Colon (tissue), 2 donors: Measurements from ENCODE around the gene TAF3.

Source experiments
- FAIRE-seq: peaks from 2 replicates; lab custom pipeline; 2012; peaks lifted over from hg19 to GRCh38; lab: Jason Lieb, UNC
- donor health status: control.
- donor health status: control.

The TAF3 gene

DNA sequence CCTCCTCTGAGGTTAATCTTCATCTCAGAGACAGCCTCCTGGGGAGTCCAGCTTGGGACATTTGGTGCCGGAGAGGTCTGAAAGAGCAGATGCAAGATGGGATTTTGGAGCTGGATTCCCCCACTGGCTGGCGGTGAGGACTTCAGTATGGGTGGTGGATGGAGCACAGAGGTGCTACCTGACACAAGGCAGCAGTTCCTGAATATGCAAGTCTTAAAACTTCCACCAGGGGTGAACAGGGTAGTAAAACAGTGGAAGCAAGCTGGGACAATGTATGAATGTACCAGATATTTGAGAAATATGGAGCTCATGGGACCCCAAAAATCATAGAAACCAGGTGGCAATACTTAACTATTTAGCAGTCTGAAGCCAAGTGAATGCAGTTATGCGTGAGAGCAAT lies 4.8 kb upstream of the TAF3 start:
- FAIRE-seq: no peak

GRCh38 chr10:7817576-7817975 lies 729 bp upstream of the TAF3 start:
- no peak for FAIRE-seq

DNA sequence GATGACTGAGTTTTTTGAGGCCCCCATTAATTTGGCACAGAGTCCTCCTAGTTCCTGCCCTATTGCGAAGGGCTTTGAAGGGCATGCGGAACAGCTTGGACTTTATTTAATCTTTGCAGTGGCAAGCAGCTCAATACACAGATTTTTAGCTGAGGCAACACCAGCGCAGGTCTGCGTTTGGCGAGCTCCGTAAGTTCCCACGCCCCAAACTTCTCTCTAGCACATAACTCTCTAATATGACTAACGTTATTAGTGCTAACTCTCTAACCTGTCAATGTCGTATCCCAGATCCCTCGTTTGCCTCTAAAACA lies 366 bp upstream of the TAF3 start:
- no peak for FAIRE-seq

DNA sequence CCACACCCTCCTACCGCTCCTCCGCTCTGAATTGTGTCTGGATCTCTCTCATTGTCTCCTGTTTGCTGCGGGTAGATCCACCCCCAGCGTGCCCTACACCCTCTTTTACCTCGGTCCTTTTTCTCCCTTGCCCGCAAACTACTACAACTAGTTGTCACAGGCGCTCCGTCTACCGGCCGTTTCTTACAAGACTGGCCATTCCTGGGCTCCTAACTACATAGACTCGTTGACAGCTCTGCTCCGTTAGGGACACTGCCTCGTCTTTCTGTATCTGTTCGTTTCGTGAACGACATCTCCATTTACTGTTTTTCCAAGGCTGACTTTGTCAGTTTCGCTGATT lies 786 bp downstream of the TAF3 start:
- FAIRE-seq: no peak

GRCh38 chr10:7824251-7824650 lies 5.9 kb downstream of the TAF3 start:
- FAIRE-seq: no peak

- FAIRE-seq: no peak
Observed at GRCh38 chr10:7826971-7827370, 8.7 kb downstream of the TAF3 start.

- FAIRE-seq: no peak
Observed at GRCh38 chr10:7829289-7829834, 11.1 kb downstream of the TAF3 start.

GRCh38 chr10:7832060-7832459 lies 13.8 kb downstream of the TAF3 start:
- FAIRE-seq: no peak

- FAIRE-seq: no peak
Observed at GRCh38 chr10:7833210-7833609, 14.9 kb downstream of the TAF3 start.

DNA sequence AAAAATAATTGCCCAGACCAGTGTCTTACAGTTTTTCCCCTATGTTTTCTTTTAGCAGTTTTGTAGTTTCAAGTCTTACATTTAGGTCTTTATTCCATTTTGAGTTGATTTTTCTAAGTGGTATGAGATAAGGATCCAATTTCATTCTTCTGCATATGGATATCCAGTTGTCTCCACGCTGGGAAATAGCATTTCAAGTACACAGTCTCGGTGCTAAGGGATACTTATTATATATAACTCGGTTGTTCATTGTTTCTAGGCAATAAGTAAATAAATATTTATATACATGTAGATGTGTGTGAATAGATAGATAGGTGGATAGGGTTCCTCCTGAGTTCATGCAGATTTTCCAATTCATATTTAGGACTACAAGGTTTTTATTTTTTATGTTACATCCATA lies 16.0 kb downstream of the TAF3 start:
- no peak for FAIRE-seq

DNA sequence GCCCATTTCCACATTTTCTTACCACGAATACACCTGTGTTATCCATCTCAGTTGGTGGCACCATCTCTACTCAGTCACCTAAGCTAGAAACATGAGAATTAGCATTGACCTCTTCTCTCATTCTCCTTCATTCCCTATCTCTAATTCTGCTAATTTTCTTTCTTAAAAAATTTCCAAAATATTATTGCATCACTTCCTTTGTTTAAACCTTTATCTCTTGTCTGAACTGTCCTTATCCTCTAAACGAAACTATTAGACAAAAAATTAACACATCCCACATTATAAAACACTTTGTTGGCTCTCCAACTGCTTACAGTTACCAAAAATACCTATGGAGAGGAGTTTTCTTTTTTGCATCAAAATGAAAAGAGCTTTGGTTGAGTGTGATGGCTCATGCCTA lies 18.3 kb downstream of the TAF3 start:
- FAIRE-seq: no peak

DNA sequence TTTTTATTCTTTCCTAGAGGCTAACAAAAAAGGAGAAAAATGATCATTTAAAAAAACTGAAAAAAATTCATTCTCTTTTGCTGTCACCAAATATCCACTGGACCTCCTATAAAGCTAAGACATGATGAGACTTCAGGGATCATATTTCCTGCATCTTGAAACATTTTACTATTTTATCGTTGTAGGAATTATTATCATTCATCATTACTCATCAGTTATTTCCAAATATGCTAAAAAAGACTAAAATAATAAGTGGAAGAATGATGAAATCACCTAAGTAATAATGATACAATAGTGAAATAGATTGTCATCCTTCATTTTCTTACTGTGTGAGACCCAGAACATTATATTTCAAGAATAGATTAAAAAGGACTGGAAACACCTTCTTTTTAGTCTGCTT lies 28.3 kb downstream of the TAF3 start:
- FAIRE-seq: no peak

GRCh38 chr10:7853226-7853842 lies 35.0 kb downstream of the TAF3 start:
- no peak for FAIRE-seq

DNA sequence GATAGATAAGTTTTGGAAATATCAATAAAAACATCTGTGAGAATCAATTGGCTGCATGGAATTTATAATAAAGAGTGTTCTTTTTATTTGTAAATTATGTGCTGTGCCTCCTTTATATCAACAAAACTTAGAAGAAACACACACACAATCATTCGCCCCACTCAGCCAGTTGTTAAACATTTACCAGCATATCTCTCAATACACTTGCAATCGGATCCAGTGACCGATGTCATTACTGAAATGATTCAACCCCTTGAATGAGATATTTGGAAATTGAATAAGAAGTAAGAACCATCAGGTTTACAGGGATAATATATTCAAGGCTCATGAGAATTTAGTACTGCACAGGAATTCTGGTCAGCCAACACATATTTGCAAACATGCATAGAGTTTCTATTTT lies 35.6 kb downstream of the TAF3 start:
- FAIRE-seq: no peak

- FAIRE-seq: no peak
Observed at GRCh38 chr10:7855205-7855604, 36.9 kb downstream of the TAF3 start.

DNA sequence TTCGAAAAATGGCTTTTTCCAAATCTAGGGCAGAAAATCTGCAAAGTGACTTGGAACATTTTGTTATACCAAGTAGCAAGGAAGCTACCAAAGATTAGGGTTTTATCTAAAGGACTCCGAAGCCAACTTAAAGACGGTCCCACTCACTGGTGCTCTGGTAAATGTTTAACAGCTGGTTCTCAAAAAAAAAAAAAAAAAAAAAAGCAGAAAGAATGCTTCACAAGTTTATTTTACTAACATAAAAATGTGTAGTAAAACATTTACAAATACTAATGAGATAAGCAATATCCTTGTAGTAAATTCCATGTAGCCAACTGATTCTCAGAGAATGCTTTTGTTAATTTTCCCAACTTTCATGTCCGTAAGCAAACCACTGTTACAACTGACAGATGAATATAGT lies 38.4 kb downstream of the TAF3 start:
- no peak for FAIRE-seq

GRCh38 chr10:7857262-7857661 lies 39.0 kb downstream of the TAF3 start:
- FAIRE-seq: no peak

DNA sequence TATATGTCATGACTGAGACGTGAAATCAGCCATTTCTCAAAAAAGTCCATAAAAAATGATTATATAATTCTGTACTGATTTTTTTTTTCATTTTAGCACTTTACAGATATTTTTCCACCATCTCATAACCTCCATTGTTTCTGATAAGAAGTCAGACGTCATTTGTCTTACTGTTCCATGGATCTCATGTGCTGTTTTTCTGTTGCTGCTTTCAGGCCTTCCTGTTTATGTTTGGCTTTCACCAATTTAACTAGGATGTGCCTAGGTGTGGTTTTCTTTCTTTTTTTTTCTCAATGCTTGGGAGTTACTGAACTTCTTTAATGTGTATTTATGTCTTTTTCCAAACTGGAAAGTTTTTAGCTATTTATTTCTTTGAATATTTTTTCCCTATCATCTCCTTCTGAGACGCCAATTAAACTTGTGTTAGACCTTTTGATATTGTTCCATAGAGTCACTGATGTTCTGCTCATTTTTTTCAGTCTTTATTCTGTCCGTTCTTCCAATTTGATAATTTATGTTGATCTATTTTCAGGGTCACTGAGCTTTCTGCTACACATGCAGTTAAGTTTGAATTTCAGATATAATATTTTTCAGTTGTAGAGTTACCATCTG lies 43.3 kb downstream of the TAF3 start:
- FAIRE-seq: no peak

DNA sequence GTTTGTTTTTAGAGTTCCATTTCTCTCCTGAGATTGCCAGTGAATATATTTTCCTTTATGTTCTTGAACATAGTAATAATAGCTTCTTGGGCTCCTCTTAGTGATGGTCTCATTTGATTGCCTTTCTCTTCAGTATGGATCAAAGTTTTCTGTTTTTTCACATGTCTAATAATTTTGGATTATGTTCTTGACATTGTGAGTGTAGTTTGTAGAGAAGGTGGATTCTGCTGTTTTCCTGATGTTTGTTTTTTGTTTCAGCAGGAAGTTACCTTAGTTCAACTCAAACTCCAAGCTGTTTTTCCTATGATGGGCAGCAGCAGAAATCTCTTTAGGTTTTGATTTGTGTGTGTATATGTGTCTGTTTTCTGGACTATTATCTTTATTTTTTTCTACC lies 43.8 kb downstream of the TAF3 start:
- FAIRE-seq: no peak

DNA sequence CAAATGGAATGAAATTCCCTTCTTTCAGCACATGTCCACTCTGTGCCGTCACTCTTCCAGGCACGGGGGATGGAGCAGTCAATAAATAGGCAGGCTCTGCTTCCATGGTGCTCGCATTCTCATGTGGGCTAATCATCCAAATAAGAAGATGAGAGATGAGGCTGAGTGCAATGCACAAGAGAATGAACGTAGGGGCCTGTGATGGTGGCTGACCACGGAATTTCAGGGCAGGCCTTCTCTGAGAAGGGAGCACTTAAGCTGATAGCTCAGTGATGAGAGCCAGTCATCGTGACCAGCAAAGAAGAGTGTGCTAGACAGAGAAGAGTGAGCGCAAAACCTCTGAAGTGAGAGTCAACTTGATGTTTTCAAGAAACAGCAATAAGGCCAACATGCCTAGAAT lies 47.9 kb downstream of the TAF3 start:
- no peak for FAIRE-seq

- peak; percentile 92 for FAIRE-seq
Observed at GRCh38 chr10:7872041-7872442, 53.7 kb downstream of the TAF3 start.

DNA sequence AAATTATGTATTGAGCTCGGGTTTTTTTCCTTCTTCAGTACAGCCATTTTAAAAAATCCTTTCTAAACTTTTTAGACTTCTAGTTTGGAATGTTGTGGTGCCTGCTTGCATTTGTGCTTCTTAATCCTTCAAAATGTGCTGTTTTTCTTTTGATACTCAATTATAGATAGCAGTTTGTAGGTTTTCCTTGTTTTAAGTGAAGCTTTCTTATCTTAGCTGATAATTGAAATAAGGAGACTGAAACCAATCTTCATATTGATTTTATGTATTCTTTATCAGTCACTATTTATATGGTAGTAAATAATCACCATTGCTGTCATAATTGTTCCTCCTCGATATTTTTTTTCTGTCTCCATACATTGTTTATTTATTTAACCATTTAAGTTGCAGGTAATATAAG lies 56.6 kb downstream of the TAF3 start:
- FAIRE-seq: no peak

GRCh38 chr10:7876541-7877127 lies 58.3 kb downstream of the TAF3 start:
- no peak for FAIRE-seq

DNA sequence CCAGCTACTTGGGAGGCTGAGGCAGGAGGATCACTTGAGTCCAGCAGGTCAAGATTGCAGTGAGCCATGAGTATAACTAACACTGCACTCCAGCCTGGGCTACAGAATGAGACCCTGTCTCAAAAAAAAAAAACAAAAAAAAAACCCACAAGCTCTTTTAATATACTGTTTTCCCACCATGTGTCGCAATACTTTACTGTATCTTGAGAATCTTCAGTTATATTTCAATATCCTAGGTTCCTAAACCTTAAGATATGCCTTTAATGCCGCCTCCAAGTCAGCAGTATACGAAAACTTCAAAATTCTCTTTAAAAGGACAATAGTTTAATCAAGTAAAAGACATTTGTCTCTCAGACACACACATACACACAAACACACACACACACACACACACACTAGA lies 62.8 kb downstream of the TAF3 start:
- FAIRE-seq: no peak
